Retina (tissue), 1 donor: ENCODE measurements around the gene PCNX3.
"Not testable (repeated sequence)": the region's sequence is repeated elsewhere in the genome, so short reads cannot be mapped to it uniquely, and the experiment has no call there.

Experiments
- DNase-seq: peaks from one replicate; pipeline ENCODE4 v3.0.0-alpha.2; 2016

PCNX3 gene

DNA sequence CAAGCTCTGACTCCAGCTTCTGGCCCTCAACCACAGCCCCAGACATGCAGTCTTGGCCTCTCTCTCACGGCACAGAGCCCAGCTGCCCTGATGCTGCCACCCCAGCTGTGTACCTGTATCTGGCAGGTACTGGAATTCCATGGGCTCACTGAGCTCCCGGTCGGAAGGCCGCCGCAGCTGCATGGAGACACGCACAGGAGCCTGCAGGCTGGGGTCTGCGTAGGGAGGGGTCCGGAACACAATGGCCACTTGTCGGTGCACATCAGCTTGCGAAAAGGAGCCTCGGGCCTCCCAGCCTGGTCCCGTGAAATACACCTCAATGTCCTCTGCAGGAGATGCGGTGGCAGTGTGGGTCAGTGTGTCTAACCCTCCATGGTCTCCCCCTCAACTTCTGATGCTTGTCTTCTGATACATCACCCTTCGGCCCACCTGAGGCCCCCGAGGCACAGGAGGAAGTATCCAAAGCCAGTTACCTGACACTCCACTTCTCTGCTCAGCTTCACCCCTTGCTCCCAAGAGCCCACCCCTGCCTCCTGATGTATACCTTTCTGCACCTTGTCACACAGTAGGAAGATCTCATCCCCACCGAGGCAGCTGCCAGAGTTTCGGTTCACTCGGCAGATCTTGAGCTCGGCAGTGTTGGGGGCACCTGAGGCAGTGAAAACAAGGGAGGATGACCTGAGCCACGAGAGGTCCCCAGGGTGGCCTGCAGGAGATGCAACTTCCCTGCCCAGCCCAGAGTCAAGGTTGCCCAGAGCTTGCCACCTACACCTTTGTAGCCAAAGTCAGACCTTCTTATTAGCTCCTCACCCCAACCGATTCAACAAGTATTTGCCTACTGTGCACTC is 42.8 kb downstream of the PCNX3 start:
- DNase-seq: no peak

DNA sequence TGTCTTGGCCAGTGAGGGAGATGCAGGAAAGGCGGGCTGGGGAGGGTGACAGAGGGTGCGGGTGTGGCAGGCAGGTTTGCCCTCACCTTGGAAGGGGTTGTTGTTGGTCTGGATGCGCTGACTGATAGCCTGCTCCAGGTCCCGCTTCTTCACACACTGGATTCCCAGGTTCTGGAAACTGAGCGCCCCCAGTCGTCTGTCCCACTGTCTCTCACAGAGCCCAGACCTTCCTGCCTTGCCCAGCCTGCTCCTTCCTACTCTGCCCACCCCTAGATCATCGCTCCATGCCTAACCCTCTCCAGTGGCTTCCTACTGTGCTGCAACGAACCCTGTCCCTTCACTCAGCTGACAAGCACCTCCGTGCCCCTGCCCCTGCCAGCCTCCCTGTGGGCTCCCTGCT is 44.5 kb downstream of the PCNX3 start:
- DNase-seq: no peak

DNA sequence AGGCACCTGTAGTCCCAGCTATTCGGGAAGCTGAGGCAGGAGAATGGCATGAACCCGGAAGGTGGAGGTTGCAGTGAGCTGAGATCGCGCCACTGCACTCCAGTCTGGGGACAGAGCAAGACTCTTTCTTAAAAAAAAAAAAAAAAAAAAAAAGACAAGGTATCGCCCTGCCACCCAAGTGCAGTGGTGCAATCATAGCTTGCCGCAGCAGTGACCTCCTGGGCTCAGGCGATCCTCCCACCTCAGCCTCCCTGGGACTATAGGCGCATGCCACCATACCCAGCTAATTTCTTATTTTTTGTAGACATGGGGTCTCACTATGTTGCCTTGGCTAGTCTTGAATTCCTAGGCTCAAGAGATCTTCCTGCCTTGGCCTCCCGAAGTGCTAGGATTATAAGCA is 45.3 kb downstream of the PCNX3 start:
- DNase-seq: not testable (repeated sequence)

DNA sequence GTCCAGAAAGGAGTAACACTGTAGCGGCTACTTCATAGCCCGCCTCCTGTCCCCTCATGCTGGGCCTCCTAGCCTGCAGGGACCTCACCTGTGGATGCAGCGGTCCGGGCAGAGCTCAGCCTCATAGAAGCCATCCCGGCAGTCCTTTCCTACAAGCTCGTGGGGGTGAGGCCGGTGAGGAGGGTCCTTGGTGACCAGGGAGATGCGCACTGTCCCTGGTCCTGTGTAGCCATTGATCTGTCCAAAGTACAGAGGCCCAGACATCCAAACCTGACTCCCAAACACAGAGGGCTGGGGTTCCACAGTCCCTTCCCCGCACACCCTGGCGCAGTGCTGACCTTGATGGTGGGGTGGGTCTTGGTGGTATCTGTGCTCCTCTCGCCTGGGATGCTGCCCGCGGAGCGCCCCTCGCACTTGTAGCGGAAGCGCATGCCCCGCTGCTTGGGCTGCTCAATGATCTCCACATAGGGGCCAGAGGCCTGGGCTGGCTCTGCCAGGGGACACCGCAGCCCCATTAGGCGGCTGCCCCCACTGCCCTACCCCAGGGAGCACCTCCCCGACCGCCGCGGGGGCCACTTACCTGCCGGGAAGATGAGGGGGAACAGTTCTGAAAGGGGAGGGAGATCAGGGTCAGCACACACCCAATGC is 46.1 kb downstream of the PCNX3 start:
- DNase-seq: no peak

DNA sequence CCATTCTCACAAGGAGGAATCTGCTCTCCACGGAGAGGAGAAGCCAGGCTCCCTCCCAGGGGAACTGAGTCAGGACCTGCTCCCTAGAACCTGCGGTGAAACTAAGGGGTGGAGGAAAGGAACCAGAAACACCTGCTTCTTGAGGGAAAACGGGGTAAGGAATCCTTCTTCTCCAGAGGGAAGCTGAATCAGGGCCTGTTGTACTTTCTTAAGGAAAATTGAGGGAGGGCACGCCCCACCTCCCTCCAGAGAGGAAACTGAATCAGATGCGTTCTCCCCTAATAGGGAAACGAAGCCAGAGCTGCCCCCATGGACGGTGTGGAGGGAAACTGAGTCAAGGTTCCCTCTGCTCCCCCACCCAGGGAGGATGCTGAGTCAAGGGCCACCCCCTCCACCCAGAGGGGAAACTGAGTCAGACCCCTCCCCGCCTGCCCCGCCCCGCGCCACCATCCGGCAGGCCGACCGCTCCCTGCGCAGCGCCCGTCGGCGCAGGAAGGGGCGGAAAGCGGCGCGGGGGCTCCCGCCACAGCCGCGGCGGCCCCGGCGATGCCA is 46.7 kb downstream of the PCNX3 start:
- no peak for DNase-seq

DNA sequence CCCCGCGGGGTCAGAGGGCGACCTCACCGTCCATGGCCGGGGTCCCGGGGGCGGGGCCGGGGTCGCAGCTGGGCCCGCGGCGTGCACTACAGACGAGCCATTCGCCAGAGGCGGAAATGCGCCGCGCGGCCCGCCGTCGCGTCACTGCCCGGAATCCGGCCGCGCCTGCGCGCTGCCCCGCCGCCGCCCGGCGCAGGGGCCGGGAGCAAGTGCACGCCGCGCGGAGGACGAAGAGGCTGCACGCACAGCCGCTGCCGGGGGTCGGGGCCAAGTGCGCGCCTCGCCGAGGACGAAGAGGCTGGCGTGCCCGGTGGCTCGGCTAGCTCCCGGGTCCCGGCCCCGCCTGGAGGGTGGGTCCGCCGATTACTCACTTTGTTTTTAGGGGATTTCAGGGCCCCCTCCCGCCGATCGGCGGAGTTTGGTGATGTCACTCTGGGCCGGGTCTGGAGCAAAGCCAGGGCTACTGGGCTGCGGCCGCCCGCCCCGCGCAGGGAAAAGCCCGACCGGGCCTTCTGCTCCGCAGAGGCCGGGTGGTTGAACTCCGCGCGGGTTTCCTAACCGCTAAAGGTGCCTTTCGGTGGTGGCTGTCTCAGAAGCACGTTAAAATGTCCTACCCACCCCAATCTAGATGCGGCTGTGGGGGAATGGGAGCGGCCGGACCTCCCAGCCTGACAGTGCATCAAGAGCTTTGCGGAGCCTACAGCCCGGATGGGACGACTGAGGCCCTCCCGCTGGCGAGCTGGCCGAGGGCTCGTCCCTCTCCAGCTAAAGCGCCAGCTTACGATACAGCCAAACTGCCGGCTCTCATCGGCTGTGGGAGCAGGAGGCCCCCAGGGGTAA is 47.4 kb downstream of the PCNX3 start, which contains the start of gene RELA:
RELA (minus strand) TSS at position 118 of the 840 bp plus-strand sequence; CDS start at position 34, 84 bp downstream.
- peak; percentile 96 for DNase-seq

DNA sequence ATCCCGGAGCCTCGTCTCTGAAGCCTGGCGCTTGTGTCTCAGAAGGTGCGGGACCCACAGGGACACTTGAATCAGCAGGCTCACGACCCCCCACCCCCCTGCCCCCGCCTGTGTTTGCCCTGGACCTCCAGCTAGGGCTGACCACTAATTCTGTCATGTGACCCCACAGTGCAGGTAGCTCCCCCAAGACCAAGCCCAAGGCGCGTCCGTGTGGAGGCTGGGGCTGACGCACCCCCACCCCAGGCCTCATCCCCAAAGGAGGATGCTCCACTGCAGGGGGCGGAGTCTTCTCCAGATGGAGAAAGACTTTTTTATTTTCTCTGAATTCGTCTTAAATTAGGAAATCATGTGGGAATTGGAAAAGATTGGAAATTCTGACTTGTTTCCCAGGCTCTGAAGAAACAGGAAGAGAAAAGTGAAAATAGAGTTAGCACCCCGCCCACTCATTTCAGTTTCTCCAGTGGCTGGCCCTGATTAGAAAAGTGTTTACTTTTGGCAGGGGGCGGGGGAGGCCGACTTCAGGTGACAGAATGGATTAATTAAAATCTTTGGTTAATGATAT is 48.1 kb downstream of the PCNX3 start:
- DNase-seq: no peak

DNA sequence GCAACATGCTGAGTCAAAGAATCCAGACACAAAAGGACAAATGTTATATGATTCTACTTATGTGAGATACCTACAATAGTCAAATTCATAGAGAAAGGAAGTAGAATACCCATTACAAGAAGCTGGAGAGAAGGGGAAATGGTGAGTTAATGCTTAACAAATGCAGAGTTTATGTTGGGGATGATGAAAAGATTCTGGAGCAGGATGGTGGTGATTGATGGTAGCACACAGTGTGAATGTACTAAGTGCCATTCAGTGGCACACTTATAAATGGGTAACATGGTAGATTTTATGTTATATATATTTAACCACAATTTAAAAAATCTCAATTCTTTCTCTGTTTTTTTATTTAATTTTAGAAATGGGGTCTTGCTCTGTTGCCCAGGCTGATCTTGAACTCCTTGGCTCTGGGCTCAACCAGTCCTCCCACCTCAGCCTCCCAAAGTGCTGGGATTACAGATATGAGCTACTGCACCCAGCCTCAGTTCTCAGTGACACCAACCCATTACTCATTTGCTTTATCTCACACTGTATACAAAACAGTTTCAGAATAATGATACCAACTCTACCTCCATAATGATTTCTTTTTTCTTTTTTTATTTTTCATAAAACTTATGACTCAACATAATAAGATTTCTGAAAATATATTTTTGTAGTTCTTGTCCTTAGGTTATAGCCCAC is 56.7 kb downstream of the PCNX3 start:
- DNase-seq: no peak

DNA sequence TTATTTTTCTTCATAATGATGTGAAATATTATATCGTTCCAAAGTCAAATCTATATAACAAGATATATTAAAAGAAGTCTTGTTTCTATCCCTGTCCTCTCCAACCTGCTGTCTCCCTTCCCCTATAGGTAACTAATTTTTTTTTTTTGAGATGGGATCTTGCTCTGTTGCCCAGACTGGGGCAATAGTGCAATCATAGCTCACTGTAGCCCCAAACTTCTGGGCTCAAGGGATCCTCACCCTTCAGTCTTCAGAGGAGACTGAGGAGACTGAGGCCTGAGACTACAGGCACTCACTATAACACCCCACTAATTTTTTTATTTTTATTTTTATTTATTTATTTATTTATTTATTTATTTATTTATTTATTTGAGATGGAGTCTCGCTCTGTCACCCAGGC is 57.4 kb downstream of the PCNX3 start:
- no peak for DNase-seq

DNA sequence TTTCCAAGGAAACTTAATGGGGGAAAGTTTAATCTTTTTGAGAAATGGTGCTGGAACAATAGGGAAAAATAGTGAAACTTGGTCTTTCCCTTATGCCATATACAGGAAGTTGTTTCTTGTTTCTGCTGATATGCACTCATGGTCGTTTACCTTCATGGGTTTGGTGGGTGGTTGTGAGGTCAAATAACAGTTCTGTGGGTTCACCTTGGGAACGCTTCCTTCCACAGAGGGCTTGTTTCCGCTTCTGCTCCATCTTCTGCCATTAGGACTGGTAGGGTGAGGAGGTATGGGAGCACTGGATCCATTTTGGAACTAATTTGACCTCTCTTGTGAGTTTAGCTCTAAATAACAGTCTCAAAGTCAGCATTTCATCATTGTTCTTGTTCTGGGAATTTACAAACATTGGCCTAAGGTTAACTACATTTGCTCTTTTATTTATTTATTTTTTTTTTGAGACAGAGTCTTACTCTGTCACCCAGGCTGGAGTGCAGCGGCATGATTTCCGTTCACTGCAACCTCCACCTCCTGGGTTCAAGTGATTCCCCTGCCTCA is 64.7 kb downstream of the PCNX3 start:
- DNase-seq: no peak

DNA sequence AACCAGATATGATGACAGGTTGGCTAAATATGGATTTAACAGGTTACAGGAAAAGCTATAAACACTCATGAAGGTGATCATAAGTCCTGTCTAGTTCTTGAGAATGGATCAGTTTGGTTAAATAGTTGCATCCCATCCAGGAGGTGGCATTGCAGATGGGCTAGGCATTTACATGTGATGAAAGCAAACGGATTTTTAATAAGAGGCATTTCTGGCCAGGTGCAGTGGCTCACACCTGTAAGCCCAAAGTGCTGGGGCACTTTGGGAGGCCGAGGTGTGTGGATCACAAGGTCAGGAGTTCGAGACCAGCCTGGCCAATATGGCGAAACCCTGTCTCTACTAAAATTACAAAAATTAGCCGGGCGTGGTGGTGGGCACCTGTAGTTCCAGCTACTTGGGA is 67.9 kb downstream of the PCNX3 start:
- DNase-seq: not testable (repeated sequence)

DNA sequence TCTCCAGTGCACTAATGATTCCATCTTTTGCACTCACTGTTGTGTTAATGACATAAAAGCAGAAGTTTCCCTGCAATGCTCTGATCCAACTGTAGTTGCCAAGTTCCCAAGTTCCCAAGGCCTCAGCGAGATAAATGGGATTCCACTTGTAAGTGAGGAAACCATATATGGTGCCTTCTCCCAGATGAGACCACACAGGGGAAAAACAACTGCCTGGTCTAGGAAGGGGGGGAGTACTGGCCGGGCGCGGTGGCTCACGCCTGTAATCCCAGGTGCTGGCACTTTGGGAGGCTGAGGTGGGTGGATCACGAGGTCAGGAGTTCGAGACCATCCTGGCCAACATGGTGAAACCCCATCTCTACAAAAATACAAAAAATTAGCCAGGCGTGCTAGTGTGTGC is 70.4 kb downstream of the PCNX3 start:
- no peak for DNase-seq
